ENCODE results near the gene GRID1. TPM values are rescaled to one million over a fixed set of nuclear protein-coding genes. Genes with fewer than 3 reads are reported as not detected.

GRID1 gene
- total RNA-seq, 4 donors from 2014 or later: 1.4 to 4.9 (median 2.0) TPM

GRCh38 chr10:86231796-86232560, 134.6 kb downstream of the GRID1 start:
- intact Hi-C loops (cut with DNase I; ENCODE audit: low total_unique reads): no loop called here
- DNase-seq (ENCODE audit: low spot score in 2 of 2): no peak
- 68 to 69% methylated on average over 11 of the region's 11 CpGs for WGBS, 2 donors
- no peak overlapping the region for H3K4me3 ChIP-seq (ENCODE audit: low read depth, poor library complexity, severe bottlenecking)
- TF ChIP-seq CTCF (IDR thresholded peaks at IDR 0.05): no peak
- no peak for TF ChIP-seq POLR2A (IDR thresholded peaks at IDR 0.05)

- H3K4me3 ChIP-seq (ENCODE audit: low read depth, poor library complexity, severe bottlenecking): no peak overlapping the region
- no peak for DNase-seq (ENCODE audit: low spot score in 2 of 2)
- intact Hi-C loops (cut with DNase I; ENCODE audit: low total_unique reads): no loop called here
- 88 to 92% methylated on average over 6 to 7 of the region's 7 CpGs for WGBS, 2 donors
- TF ChIP-seq CTCF (IDR thresholded peaks at IDR 0.05) (no peak), POLR2A (IDR thresholded peaks at IDR 0.05) (no peak)
Measured at GRCh38 chr10:86230557-86231180, 135.9 kb downstream of the GRID1 start.

GRCh38 chr10:86229811-86230556, 136.6 kb downstream of the GRID1 start:
- H3K4me3 ChIP-seq (ENCODE audit: low read depth, poor library complexity, severe bottlenecking): no peak overlapping the region
- TF ChIP-seq POLR2A (IDR thresholded peaks at IDR 0.05): no peak
- TF ChIP-seq CTCF (IDR thresholded peaks at IDR 0.05): no peak
- no peak for DNase-seq (ENCODE audit: low spot score in 2 of 2)
- WGBS, 2 donors: 73 to 75% methylated on average over 5 to 6 of the region's 6 CpGs
- intact Hi-C loops (cut with DNase I; ENCODE audit: low total_unique reads): no loop called here

GRCh38 chr10:86229376-86229775, 137.2 kb downstream of the GRID1 start:
- no peak overlapping the region for H3K4me3 ChIP-seq (ENCODE audit: low read depth, poor library complexity, severe bottlenecking)
- 75 to 81% methylated on average over 7 of the region's 7 CpGs for WGBS, 2 donors
- DNase-seq (ENCODE audit: low spot score in 2 of 2): no peak
- intact Hi-C loops (cut with DNase I; ENCODE audit: low total_unique reads): no loop called here
- TF ChIP-seq POLR2A (IDR thresholded peaks at IDR 0.05) (no peak), CTCF (IDR thresholded peaks at IDR 0.05) (no peak)

- intact Hi-C loops (cut with DNase I; ENCODE audit: low total_unique reads): no loop called here
- TF ChIP-seq CTCF (IDR thresholded peaks at IDR 0.05): no peak
- TF ChIP-seq POLR2A (IDR thresholded peaks at IDR 0.05): no peak
- 90 to 93% methylated on average over 6 of the region's 6 CpGs for WGBS, 2 donors
- no peak overlapping the region for H3K4me3 ChIP-seq (ENCODE audit: low read depth, poor library complexity, severe bottlenecking)
- DNase-seq (ENCODE audit: low spot score in 2 of 2): no peak
Measured at GRCh38 chr10:86227501-86228258, 138.9 kb downstream of the GRID1 start.

All from lower leg skin (tissue), 4 donors.